MM.1S (cell line): ENCODE data around the gene GP1BA.

Experiments used
- DNase-seq: peaks from one replicate; pipeline ENCODE4 v3.0.0-alpha.2; 2015
- H2AFZ ChIP-seq: fragments of 300-600 bp; sonication (generic); 2 replicates; pipeline ENCODE4 v1.6.0; 2016; ENCODE audit warnings: antibody characterized with exemption, low read length
- H3F3A ChIP-seq: fragments of 300-600 bp; sonication (generic); 2 replicates; pipeline ENCODE4 v1.6.1; 2016; ENCODE audit warnings: mild to moderate bottlenecking, antibody characterized with exemption, low read length, moderate library complexity, mixed read lengths; ENCODE audit not compliant: insufficient read depth
- H3K27ac ChIP-seq: fragments of 300-600 bp; sonication (generic); 2 replicates; pipeline ENCODE4 v1.5.1; 2016; ENCODE audit warnings: mild to moderate bottlenecking, low read length
- H3K27me3 ChIP-seq: fragments of 300-600 bp; sonication (generic); replicated peaks from 2 replicates; pipeline ENCODE4 v1.6.0; 2016; ENCODE audit warnings: low read length; ENCODE audit not compliant: insufficient read depth
- H3K36me3 ChIP-seq: fragments of 300-600 bp; sonication (generic); replicated peaks from 2 replicates; pipeline ENCODE4 v1.6.1; 2016; ENCODE audit warnings: mild to moderate bottlenecking, low read length, mixed read lengths; ENCODE audit not compliant: insufficient read depth
- H3K4me1 ChIP-seq: fragments of 300-600 bp; sonication (generic); 2 replicates; pipeline ENCODE4 v1.6.1; 2016; ENCODE audit warnings: low read length, mixed read lengths
- H3K4me2 ChIP-seq: fragments of 300-600 bp; sonication (generic); 2 replicates; pipeline ENCODE4 v1.6.0; 2016; ENCODE audit warnings: low read depth, low read length
- H3K4me3 ChIP-seq: fragments of 300-600 bp; sonication (generic); 2 replicates; pipeline ENCODE4 v1.5.1; 2016; ENCODE audit warnings: low read length, mixed read lengths
- H3K79me2 ChIP-seq: fragments of 300-600 bp; sonication (generic); 2 replicates; pipeline ENCODE4 v1.6.1; 2016; ENCODE audit warnings: mixed run types, low read length, mixed read lengths
- H3K9ac ChIP-seq: fragments of 300-600 bp; sonication (generic); 2 replicates; pipeline ENCODE4 v1.6.1; 2016; ENCODE audit warnings: low read length, mixed read lengths
- H3K9me2 ChIP-seq: fragments of 300-600 bp; sonication (generic); replicated peaks from 2 replicates; pipeline ENCODE4 v1.6.1; 2016; ENCODE audit warnings: mild to moderate bottlenecking, low read length, mixed read lengths; ENCODE audit not compliant: insufficient read depth
- H3K9me3 ChIP-seq: fragments of 300-600 bp; sonication (generic); replicated peaks from 2 replicates; pipeline ENCODE4 v1.6.1; 2016; ENCODE audit warnings: mild to moderate bottlenecking, low read length, mixed read lengths; ENCODE audit not compliant: insufficient read depth
- H4K20me1 ChIP-seq: fragments of 300-600 bp; sonication (generic); 2 replicates; pipeline ENCODE4 v1.6.1; 2016; ENCODE audit warnings: mild to moderate bottlenecking, low read length, moderate library complexity, mixed read lengths; ENCODE audit not compliant: insufficient read depth
- EZH2 ChIP-seq: fragments of 300-600 bp; sonication (generic); optimal IDR thresholded peaks from 2 replicates; pipeline ENCODE3; 2017; ENCODE audit warnings: low read depth, mild to moderate bottlenecking, antibody characterized with exemption, low read length, mixed read lengths
- EZH2phosphoT487 ChIP-seq: fragments of 300-600 bp; sonication (generic); IDR thresholded peaks from 2 replicates; pipeline ENCODE4 v1.6.1; 2018; ENCODE audit warnings: antibody characterized with exemption, low read length
- TF ChIP-seq, protein P1 (sequence below): fragments of 300-600 bp; sonication (generic); IDR thresholded peaks from 2 replicates; pipeline ENCODE4 v1.5.1; 2016; ENCODE audit warnings: antibody characterized with exemption, low read length, mixed read lengths

The GP1BA gene

DNA sequence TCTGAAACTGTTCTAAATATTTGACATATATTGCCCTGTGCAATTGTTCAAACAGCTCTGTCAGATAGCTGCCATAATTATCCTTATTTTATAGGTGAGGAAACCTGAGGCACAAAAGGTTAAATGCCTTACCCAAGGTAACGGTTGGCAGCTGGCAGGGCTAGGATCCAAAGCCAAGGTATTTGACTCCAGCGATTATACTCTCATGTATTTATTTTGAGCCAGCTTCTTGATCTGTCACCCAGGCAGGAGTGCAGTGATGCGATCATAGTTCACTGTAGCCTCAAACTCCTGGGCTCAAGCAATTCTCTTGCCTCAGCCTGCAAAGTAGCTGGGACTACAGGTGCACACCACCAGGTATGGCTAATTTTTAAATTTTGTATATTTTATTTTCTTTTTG is 26.0 kb downstream of the GP1BA start:
- Histone ChIP-seq H2AFZ (no peak overlapping the region), H3K27me3 (no peaks in the 10 kb centered on the region), H4K20me1 (no peaks in the 10 kb centered on the region), H3K9me3 (no peaks in the 10 kb centered on the region), H3K4me1 (no peaks in the 10 kb centered on the region), H3K9me2 (no peaks in the 10 kb centered on the region), H3K4me2 (no peak overlapping the region), H3K79me2 (no peaks in the 10 kb centered on the region), H3K36me3 (no peaks in the 10 kb centered on the region), H3K9ac (no peak overlapping the region), H3K4me3 (no peak overlapping the region), H3K27ac (no peak overlapping the region), H3F3A (no peaks in the 10 kb centered on the region)
- DNase-seq, result no peak
- TF ChIP-seq EZH2 (no peak), EZH2phosphoT487 (no peak)
- TF ChIP-seq, protein P1, sequence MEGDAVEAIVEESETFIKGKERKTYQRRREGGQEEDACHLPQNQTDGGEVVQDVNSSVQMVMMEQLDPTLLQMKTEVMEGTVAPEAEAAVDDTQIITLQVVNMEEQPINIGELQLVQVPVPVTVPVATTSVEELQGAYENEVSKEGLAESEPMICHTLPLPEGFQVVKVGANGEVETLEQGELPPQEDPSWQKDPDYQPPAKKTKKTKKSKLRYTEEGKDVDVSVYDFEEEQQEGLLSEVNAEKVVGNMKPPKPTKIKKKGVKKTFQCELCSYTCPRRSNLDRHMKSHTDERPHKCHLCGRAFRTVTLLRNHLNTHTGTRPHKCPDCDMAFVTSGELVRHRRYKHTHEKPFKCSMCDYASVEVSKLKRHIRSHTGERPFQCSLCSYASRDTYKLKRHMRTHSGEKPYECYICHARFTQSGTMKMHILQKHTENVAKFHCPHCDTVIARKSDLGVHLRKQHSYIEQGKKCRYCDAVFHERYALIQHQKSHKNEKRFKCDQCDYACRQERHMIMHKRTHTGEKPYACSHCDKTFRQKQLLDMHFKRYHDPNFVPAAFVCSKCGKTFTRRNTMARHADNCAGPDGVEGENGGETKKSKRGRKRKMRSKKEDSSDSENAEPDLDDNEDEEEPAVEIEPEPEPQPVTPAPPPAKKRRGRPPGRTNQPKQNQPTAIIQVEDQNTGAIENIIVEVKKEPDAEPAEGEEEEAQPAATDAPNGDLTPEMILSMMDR, result no peak

DNA sequence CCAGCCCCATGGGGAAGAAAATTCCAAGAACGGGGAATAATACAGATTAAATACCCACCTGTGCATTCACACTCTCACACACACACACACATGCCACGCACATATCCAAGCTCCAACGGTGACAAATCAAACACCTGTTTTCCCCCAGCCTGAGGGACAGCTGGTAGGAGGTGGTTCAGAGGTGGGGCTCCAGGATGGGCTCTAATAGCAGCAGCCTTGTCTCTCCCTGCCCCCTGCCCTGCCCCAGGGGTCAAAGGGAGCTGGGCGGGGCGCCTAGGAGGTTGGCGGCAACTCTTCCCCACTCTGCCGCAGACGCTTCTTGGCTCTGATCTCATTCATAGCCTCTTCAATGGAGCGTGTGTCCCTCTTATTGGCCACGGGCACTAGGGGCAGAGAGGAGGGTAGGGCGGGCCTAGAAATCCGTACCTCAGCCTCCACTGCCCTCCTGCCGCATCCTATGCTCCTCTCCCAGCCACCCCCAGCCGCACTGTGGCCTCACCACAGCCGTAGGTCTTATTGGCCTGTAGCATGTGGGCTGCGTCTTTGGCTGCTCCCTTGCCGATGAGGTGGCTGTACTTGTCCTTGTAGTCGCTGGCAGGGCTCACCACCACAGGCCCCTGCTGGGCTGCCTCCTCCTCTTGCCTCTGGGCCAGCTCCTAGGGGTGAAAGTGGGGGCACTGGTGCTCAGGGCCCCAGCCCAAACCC is 27.3 kb downstream of the GP1BA start:
- H3K9me2 ChIP-seq, result no peaks in the 10 kb centered on the region
- no peaks in the 10 kb centered on the region for H3K27me3 ChIP-seq
- H3K27ac ChIP-seq, result no peak overlapping the region
- H4K20me1 ChIP-seq, result no peaks in the 10 kb centered on the region
- H3K4me3 ChIP-seq, result no peak overlapping the region
- no peaks in the 10 kb centered on the region for H3K9me3 ChIP-seq
- no peak overlapping the region for H3K4me2 ChIP-seq
- no peaks in the 10 kb centered on the region for H3K36me3 ChIP-seq
- no peaks in the 10 kb centered on the region for H3K4me1 ChIP-seq
- H3K79me2 ChIP-seq, result no peaks in the 10 kb centered on the region
- DNase-seq, result no peak
- no peak overlapping the region for H3K9ac ChIP-seq
- no peaks in the 10 kb centered on the region for H3F3A ChIP-seq
- TF ChIP-seq EZH2phosphoT487 (no peak), EZH2 (no peak)
- TF ChIP-seq, protein P1, result no peak
- H2AFZ ChIP-seq, result no peak overlapping the region

DNA sequence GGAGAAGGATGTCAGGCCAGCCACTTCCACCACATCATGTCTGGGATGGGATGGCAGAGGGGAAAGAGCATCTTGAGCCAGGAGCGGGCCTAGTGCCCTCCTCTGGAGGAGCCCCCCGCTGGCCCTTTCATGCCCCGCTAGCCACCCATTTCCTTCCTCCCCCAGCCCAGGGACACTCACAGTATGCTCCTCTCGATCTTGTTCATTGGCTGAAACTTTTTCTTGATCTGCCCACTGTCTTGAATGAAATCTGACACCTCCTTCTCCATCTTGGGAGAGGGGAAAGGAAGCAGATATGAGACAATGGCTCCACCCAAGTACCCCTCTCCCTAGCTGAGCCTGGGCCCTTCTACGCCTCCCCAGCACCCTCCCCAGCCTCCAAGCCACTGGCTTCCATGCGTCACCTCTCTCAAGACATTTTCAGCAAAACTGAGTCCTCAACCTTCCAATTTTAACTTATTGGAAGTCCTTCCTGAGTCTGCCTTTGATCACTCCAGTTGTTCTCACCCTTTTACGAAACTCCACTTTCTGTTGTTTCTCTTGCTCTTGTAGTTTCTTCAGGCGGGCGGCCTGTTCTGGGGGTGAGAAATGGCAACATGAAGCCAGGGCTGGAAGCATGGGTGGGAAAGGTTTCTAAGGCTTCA is 28.3 kb downstream of the GP1BA start:
- Histone ChIP-seq H3K4me3 (no peak overlapping the region), H3K9ac (no peak overlapping the region), H3K4me2 (no peak overlapping the region), H4K20me1 (no peaks in the 10 kb centered on the region), H3K79me2 (peaks cover 3% of the 10 kb centered on the region; the same call in 1 of the 2 replicates), H3K27ac (no peak overlapping the region), H3K36me3 (no peaks in the 10 kb centered on the region), H3K4me1 (no peaks in the 10 kb centered on the region), H2AFZ (no peak overlapping the region), H3K9me3 (no peaks in the 10 kb centered on the region), H3F3A (no peaks in the 10 kb centered on the region), H3K27me3 (no peaks in the 10 kb centered on the region), H3K9me2 (no peaks in the 10 kb centered on the region)
- no peak for TF ChIP-seq EZH2
- no peak for DNase-seq
